LNCaP clone FGC (cell line): ENCODE measurements around the gene SREBF2.

ENCODE experiments used
- DNase-seq: peaks from one replicate; pipeline ENCODE4 v3.0.0-alpha.2; 2011; ENCODE audit warnings: low read depth
- H3K4me3 ChIP-seq: 2 replicates; pipeline ENCODE4 v1.5.1; 2011; ENCODE audit warnings: mild to moderate bottlenecking, low read depth, low read length, control low read depth
- TF ChIP-seq, protein P1 (sequence below): IDR thresholded peaks from 2 replicates; pipeline ENCODE4 v1.5.1; 2012; ENCODE audit warnings: mild to moderate bottlenecking; ENCODE audit not compliant: control insufficient read depth, insufficient read depth; ENCODE audit errors: extremely low read depth

Gene SREBF2

DNA sequence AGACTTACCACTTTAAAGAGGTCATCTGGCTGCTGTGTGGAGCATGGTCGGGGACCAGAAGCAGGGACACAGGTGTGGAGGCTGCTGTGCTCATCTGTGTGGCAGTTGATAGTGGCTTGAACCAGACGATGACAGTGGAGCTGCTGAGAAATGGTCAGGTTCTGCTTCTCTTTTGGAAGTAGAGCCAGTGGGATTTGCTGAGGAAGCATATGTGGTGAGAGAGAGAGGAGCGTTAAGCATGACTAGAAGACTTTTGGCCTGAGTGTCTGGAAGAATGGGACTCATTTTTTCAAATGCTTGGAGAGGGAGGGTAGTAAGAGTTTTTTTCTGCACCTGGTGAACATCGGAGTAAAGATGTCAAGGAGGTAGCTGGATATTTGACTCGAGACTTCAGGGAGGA is 12.5 kb upstream of the SREBF2 start:
- H3K4me3 ChIP-seq: no peak overlapping the region
- no peak for DNase-seq
- TF ChIP-seq, protein P1, sequence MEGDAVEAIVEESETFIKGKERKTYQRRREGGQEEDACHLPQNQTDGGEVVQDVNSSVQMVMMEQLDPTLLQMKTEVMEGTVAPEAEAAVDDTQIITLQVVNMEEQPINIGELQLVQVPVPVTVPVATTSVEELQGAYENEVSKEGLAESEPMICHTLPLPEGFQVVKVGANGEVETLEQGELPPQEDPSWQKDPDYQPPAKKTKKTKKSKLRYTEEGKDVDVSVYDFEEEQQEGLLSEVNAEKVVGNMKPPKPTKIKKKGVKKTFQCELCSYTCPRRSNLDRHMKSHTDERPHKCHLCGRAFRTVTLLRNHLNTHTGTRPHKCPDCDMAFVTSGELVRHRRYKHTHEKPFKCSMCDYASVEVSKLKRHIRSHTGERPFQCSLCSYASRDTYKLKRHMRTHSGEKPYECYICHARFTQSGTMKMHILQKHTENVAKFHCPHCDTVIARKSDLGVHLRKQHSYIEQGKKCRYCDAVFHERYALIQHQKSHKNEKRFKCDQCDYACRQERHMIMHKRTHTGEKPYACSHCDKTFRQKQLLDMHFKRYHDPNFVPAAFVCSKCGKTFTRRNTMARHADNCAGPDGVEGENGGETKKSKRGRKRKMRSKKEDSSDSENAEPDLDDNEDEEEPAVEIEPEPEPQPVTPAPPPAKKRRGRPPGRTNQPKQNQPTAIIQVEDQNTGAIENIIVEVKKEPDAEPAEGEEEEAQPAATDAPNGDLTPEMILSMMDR: no peak

DNA sequence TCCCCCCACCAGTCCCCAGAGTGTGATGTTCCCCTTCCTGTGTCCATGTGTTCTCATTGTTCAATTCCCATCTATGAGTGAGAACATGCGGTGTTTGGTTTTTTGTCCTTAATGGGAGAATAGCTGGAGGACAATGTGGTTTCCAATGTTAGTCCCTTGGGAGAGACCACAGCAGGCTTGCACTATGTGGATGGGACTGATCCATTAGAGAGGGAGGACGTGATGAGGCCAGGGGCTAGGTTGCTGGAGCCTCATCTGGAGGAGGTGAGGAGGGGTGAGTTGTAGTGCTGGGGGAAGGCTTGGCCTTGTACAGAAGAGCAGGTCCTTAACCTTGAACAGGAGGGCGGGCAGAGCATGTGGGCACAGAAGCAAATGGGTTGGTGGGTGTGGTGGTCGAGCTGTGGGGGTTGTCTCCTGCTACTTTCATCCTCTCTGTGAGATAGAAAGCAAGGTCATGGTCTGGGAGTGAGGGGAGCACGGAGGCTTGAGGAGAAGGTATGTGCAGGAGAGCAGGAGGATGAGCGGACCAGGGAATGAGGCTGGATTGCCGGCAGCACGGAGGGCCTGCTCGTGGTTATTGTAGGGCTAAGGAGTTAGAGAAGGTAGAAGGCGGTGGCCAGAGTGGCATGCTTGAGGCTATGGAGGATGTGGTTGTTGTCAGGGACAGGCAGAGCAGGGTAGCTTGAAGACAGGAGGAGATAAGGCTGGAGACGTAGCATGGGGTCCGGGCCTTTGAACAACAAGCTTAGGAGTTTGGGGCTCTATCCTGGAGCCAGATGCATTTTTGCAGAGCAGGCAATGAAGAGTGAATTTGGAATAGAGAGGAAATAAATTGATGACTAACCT is 11.2 kb upstream of the SREBF2 start:
- TF ChIP-seq, protein P1: no peak
- DNase-seq: no peak
- no peak overlapping the region for H3K4me3 ChIP-seq

GRCh38 chr22:41822317-41823057 is 10.4 kb upstream of the SREBF2 start:
- DNase-seq: peak; percentile 50
- no peak overlapping the region for H3K4me3 ChIP-seq
- TF ChIP-seq, protein P1: peak; percentile 46

DNA sequence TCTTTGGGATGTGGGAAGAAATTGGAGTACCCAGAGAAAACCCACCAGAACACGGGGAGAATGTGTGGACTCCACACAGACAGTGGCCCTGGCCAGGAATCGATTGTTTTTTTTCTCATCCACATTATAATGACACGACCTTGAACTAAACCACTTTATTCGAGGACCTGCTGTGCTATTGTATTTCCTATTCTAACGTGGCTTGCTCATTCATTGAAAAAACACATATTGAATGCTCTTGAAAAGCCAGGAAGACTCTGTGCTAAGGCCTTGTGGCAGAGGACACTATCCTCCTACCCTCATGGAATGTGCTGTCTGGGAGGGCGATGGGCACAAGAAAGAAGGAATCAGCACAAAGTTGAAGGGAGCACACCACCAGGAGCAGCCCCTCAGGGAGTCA is 9.1 kb upstream of the SREBF2 start:
- TF ChIP-seq, protein P1: no peak
- no peak for DNase-seq
- no peak overlapping the region for H3K4me3 ChIP-seq

DNA sequence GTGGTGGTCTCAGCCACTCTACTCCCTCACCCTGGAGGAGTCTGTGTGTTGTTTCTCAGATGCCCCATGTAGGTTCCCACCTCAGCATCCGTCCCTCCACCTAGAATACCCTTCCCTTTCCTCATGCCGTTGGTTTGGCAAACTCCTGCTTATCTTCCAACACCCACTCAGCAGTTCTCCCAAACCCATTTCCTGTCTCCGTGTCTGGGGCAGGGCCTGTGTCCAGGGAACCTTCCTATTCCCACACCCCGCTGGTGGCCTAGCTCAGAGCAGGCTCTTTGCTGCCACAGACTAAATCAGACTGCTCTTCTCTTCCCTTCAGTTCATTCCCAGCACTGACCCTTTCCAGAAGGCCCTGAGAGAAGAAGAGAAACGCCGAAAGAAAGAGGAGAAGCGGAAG is 7.5 kb upstream of the SREBF2 start:
- no peak overlapping the region for H3K4me3 ChIP-seq
- TF ChIP-seq, protein P1: no peak
- no peak for DNase-seq

DNA sequence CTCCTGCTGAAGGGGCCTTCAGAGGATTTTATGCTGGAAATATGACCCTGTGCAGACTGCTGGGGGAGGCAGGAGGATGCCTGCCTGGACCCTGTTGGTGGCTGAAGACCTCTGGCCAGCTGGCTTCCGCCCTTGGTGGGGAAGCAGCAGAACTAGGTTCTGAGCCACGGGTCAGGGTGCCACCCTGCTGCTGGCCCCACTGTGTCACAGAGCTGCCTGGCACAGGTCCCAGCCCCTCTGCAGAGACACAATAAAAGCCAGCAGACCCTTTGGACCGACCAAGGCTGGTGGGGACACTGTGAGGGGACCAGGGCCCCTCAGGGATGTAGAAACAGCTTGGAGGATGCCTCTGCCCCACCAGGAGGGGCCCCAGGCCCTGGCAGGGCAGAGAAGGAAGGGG is 6.9 kb upstream of the SREBF2 start:
- H3K4me3 ChIP-seq: no peak overlapping the region
- TF ChIP-seq, protein P1: no peak
- no peak for DNase-seq
